Endothelial cell of umbilical vein (primary cell): Measurements from ENCODE around the gene CFAP45. TPM values are rescaled to one million over a fixed set of nuclear protein-coding genes. Genes with fewer than 3 reads are reported as not detected.

Source experiments
- BruUV-seq: library from RNA; stranded (reverse); fragments of 400-500 nt; replicated peaks from 2 replicates; lab custom pipeline; 2021; lab: Mats Ljungman, UMichigan
- CTCF ChIA-PET: fragments of 300-600, 350-600 bp; sonication (Branson Sonifier 250); formaldehyde crosslinking; loops from one replicate; lab custom pipeline; 2021; ENCODE audit warnings: antibody characterized with exemption, inconsistent platforms; lab: Charles Lee
- POLR2A ChIA-PET: fragments of 300-600, 350-600 bp; sonication (Branson Sonifier 250); formaldehyde crosslinking; loops from one replicate; lab custom pipeline; 2021; ENCODE audit warnings: antibody characterized with exemption, inconsistent platforms; lab: Charles Lee
- DNase-seq: peaks from one replicate; pipeline ENCODE4 v3.0.0-alpha.2; 2011; ENCODE audit warnings: low read depth, low spot score
- FAIRE-seq: peaks from 2 replicates; lab custom pipeline; 2011; peaks lifted over from hg19 to GRCh38; lab: Jason Lieb, UNC
- H2AFZ ChIP-seq: 2 replicates; pipeline ENCODE4 v1.6.0; 2012; ENCODE audit warnings: low read depth, low read length, control low read depth, inconsistent platforms
- H3K27ac ChIP-seq: 2 replicates; pipeline ENCODE4 v1.5.1; 2011; ENCODE audit warnings: low read depth, mild to moderate bottlenecking, control low read depth, low read length, moderate library complexity; ENCODE audit not compliant: insufficient read depth
- H3K27me3 ChIP-seq, 2 experiments: 2 replicates each; pipeline versions ENCODE4 v1.6.0 to v1.6.1; 2011; ENCODE audit warnings: low read length in 2 of 2, mixed read lengths in 1 of 2; ENCODE audit not compliant: control insufficient read depth in 2 of 2, insufficient read depth in 2 of 2
- H3K36me3 ChIP-seq, 2 experiments: 2 replicates in 1 of 2; 3 replicates in 1 of 2; pipeline ENCODE4 v1.5.1; 2011; ENCODE audit warnings: low read length in 2 of 2, mild to moderate bottlenecking in 1 of 2, moderate library complexity in 1 of 2; ENCODE audit not compliant: control insufficient read depth in 2 of 2, insufficient read depth in 2 of 2; ENCODE audit errors: extremely low read depth in 1 of 2
- H3K4me1 ChIP-seq: 3 replicates; pipeline ENCODE4 v1.5.1; 2011; ENCODE audit warnings: mild to moderate bottlenecking, low read length; ENCODE audit not compliant: control insufficient read depth, insufficient read depth; ENCODE audit errors: extremely low read depth
- H3K4me2 ChIP-seq: 2 replicates; pipeline ENCODE4 v1.6.1; 2011; ENCODE audit warnings: low read length, control low read depth, mixed read lengths; ENCODE audit not compliant: insufficient read depth
- H3K4me3 ChIP-seq, 3 experiments: fragments of 200-600 bp in 1 of 3; sonication (generic), shearing (Covaris generic) in 1 of 3; replicated peaks in 1 of 3; 2 replicates each; pipeline ENCODE4 v1.5.1; 2011 to 2016; ENCODE audit warnings: control low read depth in 3 of 3, low read length in 3 of 3, mild to moderate bottlenecking in 2 of 3, inconsistent platforms in 1 of 3, low read depth in 1 of 3, moderate library complexity in 1 of 3; ENCODE audit not compliant: insufficient read depth in 1 of 3
- H3K79me2 ChIP-seq: 2 replicates; pipeline ENCODE4 v1.6.0; 2012; ENCODE audit warnings: low read length, inconsistent platforms; ENCODE audit not compliant: control insufficient read depth, insufficient read depth
- H3K9ac ChIP-seq: replicated peaks from 2 replicates; pipeline ENCODE3; 2011; ENCODE audit warnings: low read length, control low read depth; ENCODE audit not compliant: insufficient read depth; ENCODE audit errors: extremely low read depth
- H3K9me1 ChIP-seq: replicated peaks from 3 replicates; pipeline ENCODE4 v1.6.0; 2011; ENCODE audit warnings: mild to moderate bottlenecking, low read length; ENCODE audit not compliant: control insufficient read depth, insufficient read depth; ENCODE audit errors: extremely low read depth
- H3K9me3 ChIP-seq: replicated peaks from 2 replicates; pipeline ENCODE4 v1.5.1; 2012; ENCODE audit warnings: low read length, inconsistent platforms; ENCODE audit not compliant: control insufficient read depth, insufficient read depth
- H4K20me1 ChIP-seq: replicated peaks from 2 replicates; pipeline ENCODE3; 2011; ENCODE audit warnings: mild to moderate bottlenecking, low read length; ENCODE audit not compliant: control insufficient read depth, insufficient read depth; ENCODE audit errors: extremely low read depth
- EZH2 ChIP-seq: IDR thresholded peaks from 2 replicates; pipeline ENCODE4 v1.6.1; 2012; ENCODE audit warnings: borderline replicate concordance, low read depth, mild to moderate bottlenecking, moderate library complexity, low read length, inconsistent platforms; ENCODE audit not compliant: severe bottlenecking
- FOS ChIP-seq: IDR thresholded peaks from 2 replicates; pipeline ENCODE4 v1.6.1; 2011; ENCODE audit warnings: mild to moderate bottlenecking, low read length, moderate library complexity, borderline replicate concordance; ENCODE audit not compliant: insufficient read depth
- GATA2 ChIP-seq: IDR thresholded peaks from 2 replicates; pipeline ENCODE4 v1.7.0; 2011; ENCODE audit warnings: low read depth, mild to moderate bottlenecking, moderate library complexity, mixed read lengths, low read length; ENCODE audit not compliant: insufficient read length, insufficient read depth
- JUN ChIP-seq: IDR thresholded peaks from 2 replicates; pipeline ENCODE4 v1.6.1; 2011; ENCODE audit warnings: borderline replicate concordance, low read depth; ENCODE audit not compliant: insufficient read length, insufficient read depth
- MYC ChIP-seq: IDR thresholded peaks from one replicate; pipeline ENCODE4 v1.6.1; 2011; ENCODE audit warnings: mild to moderate bottlenecking, low read depth, low read length
- POLR2A ChIP-seq: IDR thresholded peaks from 2 replicates; pipeline ENCODE4 v1.6.1; 2012; ENCODE audit warnings: low read depth, mild to moderate bottlenecking, control low read depth, low read length
- POLR2AphosphoS5 ChIP-seq: IDR thresholded peaks from 2 replicates; pipeline ENCODE4 v1.6.1; 2012; ENCODE audit warnings: low read depth, mild to moderate bottlenecking, control low read depth, low read length, moderate library complexity; ENCODE audit not compliant: insufficient read depth
- dilution Hi-C: fragments of 300-500 bp; cut with MboI; formaldehyde crosslinking; loops from one replicate; pipeline ENCODE4 v1.15.0; 2019; ENCODE audit warnings: low sequenced_read_pairs; ENCODE audit not compliant: extremely low pct_ligation_motif_present
- intact Hi-C: fragments of 100-400 bp; cut with micrococcal nuclease; formaldehyde crosslinking; loops from one replicate; pipeline ENCODE4 v1.10.0; 2022
- polyA plus RNA-seq, 4 experiments: library from polyadenylated mRNA; depleted of rRNA in 3 of 4; stranded (reverse) in 3 of 4; unstranded in 1 of 4; fragments of >200 nt; gene quantifications; 2 replicates each; pipeline versions ENCODE4 v1.2.1 to v1.2.3, GENCODE V29; 2011 to 2012; ENCODE audit warnings: missing spikeins in 1 of 4
- total RNA-seq: library from RNA; stranded (reverse); gene quantifications from 2 replicates; pipeline ENCODE4 v1.2.3, GENCODE V29; 2021
- TF ChIP-seq, protein P1 (sequence below), 2 donors: IDR thresholded peaks; 1 replicate in 1 of 2; 2 replicates in 1 of 2; pipeline ENCODE4 v1.5.1; 2011; ENCODE audit warnings: low read length in 2 of 2, mild to moderate bottlenecking in 2 of 2, moderate library complexity in 2 of 2, control low read depth in 1 of 2, inconsistent platforms in 1 of 2, low read depth in 1 of 2; ENCODE audit not compliant: insufficient read depth in 1 of 2; ENCODE audit errors: extremely low read depth in 1 of 2
- TF ChIP-seq, protein P2 (sequence below): IDR thresholded peaks from 2 replicates; pipeline ENCODE4 v1.6.1; 2011; ENCODE audit not compliant: insufficient read depth, insufficient read length

CFAP45 gene
- total and polyA plus RNA-seq, 2 donors (not counting 3 experiments of a cell fraction or from before 2014, with no cell fraction given): 0.25 to 2.5 TPM

DNA sequence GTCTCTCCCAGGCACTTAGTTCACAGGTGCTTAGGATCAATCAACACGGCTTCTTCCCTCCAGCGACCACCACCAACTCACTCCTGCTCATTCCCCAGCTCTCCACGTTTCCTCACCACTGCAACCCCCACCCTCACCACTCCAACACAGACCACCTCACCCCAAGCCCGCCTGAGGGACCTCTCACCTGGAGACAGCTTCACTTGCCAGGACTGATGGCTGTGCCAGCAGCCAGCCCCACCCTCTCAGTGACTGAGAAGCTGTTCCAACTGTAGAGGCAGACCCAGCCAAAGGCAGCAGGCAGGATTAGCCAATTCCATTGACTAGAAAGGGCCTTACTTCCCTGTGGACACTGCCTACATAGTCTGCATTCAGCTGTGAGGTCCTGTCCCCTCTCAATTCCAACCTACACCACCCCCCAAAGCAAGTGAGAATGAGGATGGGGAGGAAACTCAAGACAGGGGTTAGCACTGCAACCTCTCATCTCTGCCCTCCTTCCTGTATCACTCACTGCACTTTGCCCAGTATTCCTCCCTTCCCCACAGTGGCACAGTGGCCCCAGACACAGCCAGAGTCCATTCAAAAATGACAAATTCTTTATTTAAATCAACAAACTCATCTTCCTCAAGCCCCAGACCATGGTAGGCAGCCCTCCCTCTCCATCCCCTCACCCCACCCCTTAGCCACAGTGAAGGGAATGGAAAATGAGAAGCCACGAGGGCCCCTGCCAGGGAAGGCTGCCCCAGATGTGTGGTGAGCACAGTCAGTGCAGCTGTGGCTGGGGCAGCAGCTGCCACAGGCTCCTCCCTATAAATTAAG lies 17.8 kb upstream of the CFAP45 start:
- H4K20me1 ChIP-seq: no peaks in the 10 kb centered on the region
- POLR2A ChIA-PET: no interaction called here
- no peak for FAIRE-seq

More for the DNA sequence above, 17.8 kb upstream of the CFAP45 start:
- dilution Hi-C loops (no loop called here), intact Hi-C loops (no loop called here)
- H3K27ac ChIP-seq: no peak overlapping the region
- no peak for DNase-seq
- no peak overlapping the region for H3K4me3 ChIP-seq
- H3K9me1 ChIP-seq: no peaks in the 10 kb centered on the region
- no TSS peak for BruUV-seq
- no peaks in the 10 kb centered on the region for H3K9me3 ChIP-seq
- H3K36me3 ChIP-seq: peaks cover 13 to 27% of the 10 kb centered on the region in 2 experiments
- peaks cover 37% of the 10 kb centered on the region for H3K79me2 ChIP-seq
- TF ChIP-seq JUN (no peak), FOS (no peak), GATA2 (no peak), POLR2A (no peak), MYC (no peak), POLR2AphosphoS5 (no peak), EZH2 (no peak)
- TF ChIP-seq, protein P1, sequence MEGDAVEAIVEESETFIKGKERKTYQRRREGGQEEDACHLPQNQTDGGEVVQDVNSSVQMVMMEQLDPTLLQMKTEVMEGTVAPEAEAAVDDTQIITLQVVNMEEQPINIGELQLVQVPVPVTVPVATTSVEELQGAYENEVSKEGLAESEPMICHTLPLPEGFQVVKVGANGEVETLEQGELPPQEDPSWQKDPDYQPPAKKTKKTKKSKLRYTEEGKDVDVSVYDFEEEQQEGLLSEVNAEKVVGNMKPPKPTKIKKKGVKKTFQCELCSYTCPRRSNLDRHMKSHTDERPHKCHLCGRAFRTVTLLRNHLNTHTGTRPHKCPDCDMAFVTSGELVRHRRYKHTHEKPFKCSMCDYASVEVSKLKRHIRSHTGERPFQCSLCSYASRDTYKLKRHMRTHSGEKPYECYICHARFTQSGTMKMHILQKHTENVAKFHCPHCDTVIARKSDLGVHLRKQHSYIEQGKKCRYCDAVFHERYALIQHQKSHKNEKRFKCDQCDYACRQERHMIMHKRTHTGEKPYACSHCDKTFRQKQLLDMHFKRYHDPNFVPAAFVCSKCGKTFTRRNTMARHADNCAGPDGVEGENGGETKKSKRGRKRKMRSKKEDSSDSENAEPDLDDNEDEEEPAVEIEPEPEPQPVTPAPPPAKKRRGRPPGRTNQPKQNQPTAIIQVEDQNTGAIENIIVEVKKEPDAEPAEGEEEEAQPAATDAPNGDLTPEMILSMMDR (IDR thresholded peaks at IDR 0.05; ENCODE audit: extremely low read depth in 1 of 2, insufficient read depth in 1 of 2, low read depth in 1 of 2, low read length in 2 of 2): no peak
- TF ChIP-seq, protein P2, sequence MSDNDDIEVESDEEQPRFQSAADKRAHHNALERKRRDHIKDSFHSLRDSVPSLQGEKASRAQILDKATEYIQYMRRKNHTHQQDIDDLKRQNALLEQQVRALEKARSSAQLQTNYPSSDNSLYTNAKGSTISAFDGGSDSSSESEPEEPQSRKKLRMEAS: no peak
- CTCF ChIA-PET: interaction anchor here (1.5 kb wide), 1 partner anchor 119 kb away, joined by 5 read pairs; no protein-coding TSS in a partner anchor
- no peak overlapping the region for H2AFZ ChIP-seq
- H3K4me1 ChIP-seq: peaks cover 33% of the 10 kb centered on the region
- H3K27me3 ChIP-seq: no peaks in the 10 kb centered on the region
- no peak overlapping the region for H3K4me2 ChIP-seq
- no peak overlapping the region for H3K9ac ChIP-seq
